Measurements from ENCODE around the gene SLC6A3.
"Not testable (repeated sequence)": the region's sequence is repeated elsewhere in the genome, so short reads cannot be mapped to it uniquely, and the experiment has no call there.

The SLC6A3 gene

GRCh38 chr5:1370006-1370405 lies 75.2 kb downstream of the SLC6A3 start:
- no peak for DNase-seq (ENCODE audit: low spot score)

- DNase-seq (ENCODE audit: low spot score), result no peak
Observed at GRCh38 chr5:1368756-1369155, 76.5 kb downstream of the SLC6A3 start.

- no peak for DNase-seq (ENCODE audit: low spot score)
Observed at GRCh38 chr5:1368236-1368635, 77.0 kb downstream of the SLC6A3 start.

DNA sequence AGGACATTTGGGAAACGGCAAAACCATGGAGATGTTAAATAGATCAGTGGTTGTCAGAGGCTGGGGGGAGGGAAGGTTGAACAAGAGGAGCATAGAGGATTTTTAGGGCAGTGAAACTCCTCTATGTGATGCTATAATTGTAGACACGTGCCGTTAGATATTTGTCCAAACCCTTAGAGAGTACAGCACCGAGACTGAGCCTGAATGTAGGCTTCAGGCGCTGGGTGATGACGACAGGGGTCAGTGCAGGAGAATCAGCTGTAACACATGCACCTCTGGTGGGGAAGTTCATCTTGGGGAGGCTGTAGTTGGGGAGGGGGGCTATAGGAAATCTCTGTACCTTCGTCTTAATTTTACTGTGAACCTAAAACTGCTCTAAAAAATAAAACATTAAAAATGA lies 78.1 kb downstream of the SLC6A3 start:
- DNase-seq (ENCODE audit: low spot score), result no peak

DNA sequence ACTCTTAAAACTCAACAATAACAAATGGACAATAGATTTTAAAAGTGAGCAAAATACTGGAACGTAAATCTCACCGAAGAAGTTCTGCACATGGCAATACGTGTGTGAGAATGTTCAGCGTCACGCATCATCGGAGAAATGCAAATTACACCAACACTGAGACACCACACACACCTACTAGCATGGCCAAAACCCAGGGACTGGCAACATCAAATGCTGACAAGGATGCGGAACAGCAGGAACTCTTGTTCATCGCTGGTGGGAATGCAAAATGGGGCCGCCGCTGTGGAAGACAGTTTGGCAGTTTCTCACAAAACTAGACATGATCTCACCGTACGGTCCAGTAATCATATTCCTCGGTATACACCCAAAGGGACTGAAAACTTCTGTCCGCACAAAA lies 78.7 kb downstream of the SLC6A3 start:
- DNase-seq (ENCODE audit: low spot score), result no peak

DNA sequence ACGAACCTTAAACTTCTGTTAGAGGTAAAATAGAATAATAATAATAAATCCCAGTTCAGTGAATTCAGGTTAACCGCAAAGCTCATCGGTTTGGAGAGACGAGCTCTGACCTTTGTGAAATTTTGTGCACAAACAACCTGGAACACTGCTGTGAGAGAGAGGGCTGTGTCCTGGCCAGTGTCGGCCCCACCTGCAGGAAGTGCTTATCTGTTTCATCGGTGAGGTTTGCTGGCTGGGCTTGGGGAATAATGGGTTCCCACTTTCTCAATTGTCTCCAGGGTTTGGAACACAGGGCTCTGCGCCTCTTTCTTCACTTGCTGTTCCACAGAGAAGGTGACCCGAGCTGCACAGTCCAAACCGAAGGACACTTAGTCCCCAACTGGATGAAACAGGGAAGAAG lies 81.0 kb downstream of the SLC6A3 start:
- no peak for DNase-seq (ENCODE audit: low spot score)

- no peak for DNase-seq (ENCODE audit: low spot score)
Observed at GRCh38 chr5:1363581-1363980, 81.7 kb downstream of the SLC6A3 start.

DNA sequence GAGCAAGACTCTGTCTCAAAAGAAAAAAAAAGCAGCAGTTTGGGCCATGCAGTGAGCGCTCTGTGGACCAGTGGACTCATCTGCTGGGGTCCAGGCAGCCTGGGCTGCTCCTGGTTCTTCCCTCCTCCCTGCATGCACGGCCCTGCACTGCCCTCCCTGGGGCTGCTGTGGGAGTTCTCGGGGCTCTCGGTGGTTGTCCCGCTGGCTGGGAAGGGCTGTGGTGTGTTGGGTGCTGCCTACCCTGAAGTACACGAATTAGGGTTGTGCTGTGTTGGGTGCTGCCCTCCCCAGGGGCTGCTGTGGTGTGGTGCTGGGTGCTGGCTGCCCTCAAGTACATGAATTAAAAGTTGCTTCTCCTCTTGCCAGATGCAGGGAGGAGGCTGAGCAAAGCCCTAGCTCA lies 82.1 kb downstream of the SLC6A3 start:
- DNase-seq (ENCODE audit: low spot score), result no peak

GRCh38 chr5:1362242-1363015 lies 82.8 kb downstream of the SLC6A3 start:
- DNase-seq (ENCODE audit: low spot score), result no peak

- no peak for DNase-seq (ENCODE audit: low spot score)
Observed at GRCh38 chr5:1360861-1361260, 84.4 kb downstream of the SLC6A3 start.

GRCh38 chr5:1360367-1360766 lies 84.9 kb downstream of the SLC6A3 start:
- not testable (repeated sequence) for DNase-seq (ENCODE audit: low spot score)

DNA sequence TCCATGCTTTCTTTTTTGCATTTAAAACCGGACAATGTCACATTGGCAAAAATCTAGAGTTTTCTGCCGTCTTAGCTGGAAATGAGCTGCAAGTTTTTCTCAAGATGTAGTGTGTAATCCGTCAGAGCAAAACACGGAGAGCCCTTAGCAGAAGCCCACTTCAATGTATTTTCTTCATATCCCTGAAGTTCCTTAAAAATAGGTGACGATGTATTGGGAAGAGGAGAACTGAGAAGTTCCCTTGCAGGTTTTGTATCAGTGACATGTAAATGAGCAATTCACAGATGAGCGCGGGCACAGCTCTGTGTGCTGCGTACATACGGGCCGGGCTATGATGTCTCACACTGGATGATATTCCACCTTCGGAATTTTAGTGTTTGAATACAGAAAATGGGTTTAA lies 85.5 kb downstream of the SLC6A3 start:
- DNase-seq (ENCODE audit: low spot score), result no peak

- DNase-seq (ENCODE audit: low spot score), result no peak
Observed at GRCh38 chr5:1359031-1359645, 86.1 kb downstream of the SLC6A3 start.

DNA sequence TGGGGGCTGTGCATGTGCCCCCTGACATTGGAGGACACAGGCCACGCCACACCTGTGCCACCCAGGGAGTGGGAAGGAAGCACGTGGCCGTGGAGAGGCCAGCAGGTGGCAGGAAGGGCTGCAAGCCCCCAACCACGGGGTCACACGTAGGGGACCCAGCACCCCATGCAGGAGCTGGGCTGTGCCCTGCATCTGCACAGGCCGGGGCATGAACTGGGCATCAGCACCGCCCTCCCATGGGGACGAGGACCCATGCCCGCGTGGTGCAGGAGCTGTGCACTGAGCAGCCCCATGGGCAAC lies 86.6 kb downstream of the SLC6A3 start:
- no peak for DNase-seq (ENCODE audit: low spot score)

- DNase-seq (ENCODE audit: low spot score), result no peak
Observed at GRCh38 chr5:1357946-1358725, 87.1 kb downstream of the SLC6A3 start.

- DNase-seq (ENCODE audit: low spot score), result no peak
Observed at GRCh38 chr5:1356873-1357787, 88.1 kb downstream of the SLC6A3 start.

GRCh38 chr5:1354576-1354975 lies 90.7 kb downstream of the SLC6A3 start:
- no peak for DNase-seq (ENCODE audit: low spot score)

DNA sequence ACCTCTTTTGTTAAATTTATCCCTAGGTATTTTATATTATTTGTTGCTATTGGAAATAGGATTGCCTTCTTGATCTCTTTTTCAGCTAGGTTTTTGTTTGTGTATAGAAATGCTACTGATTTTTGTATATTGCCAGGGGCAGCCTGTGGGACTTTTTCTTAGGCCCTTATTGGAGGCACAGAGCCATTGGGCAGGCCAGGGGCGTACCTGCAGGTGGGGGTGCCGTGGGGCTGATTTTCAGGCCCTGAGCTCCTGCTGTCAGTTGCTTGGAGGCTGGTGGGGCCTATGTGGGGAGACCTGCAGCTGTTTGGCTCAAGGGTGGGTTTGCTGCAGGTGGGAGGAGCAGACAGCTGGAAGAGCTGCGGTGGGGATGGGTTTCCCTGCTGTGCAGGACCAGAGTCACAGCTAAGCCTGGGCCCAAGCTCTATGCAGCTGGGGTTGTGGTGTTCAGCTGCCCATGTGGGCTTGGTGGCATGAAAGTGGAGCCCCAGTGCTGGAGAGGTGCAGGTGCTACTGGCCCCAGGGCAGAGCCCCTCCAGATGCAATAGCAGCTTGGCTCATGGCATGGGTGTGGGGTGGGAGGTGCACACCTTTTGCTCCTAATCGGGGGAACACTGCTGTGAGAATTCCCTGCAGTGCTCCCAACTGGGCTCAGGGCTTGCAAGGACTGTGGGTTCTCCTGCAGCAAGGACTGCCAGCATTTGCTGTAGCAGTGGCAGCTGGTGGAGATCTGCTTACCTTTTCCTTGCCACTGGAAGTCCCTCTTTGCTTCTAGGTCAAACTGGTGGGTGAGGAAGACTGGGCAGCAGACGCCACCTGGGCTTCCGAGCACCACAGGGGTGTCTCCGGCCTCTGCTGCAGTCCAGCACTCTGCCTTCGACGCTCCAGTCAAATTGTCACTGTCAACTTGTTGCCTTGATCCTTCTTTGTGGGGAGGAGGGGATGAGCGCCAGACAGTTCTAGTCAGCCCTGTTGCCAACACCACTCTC lies 92.7 kb downstream of the SLC6A3 start:
- DNase-seq (ENCODE audit: low spot score), result no peak

- no peak for DNase-seq (ENCODE audit: low spot score)
Observed at GRCh38 chr5:1351156-1351555, 94.1 kb downstream of the SLC6A3 start.

DNA sequence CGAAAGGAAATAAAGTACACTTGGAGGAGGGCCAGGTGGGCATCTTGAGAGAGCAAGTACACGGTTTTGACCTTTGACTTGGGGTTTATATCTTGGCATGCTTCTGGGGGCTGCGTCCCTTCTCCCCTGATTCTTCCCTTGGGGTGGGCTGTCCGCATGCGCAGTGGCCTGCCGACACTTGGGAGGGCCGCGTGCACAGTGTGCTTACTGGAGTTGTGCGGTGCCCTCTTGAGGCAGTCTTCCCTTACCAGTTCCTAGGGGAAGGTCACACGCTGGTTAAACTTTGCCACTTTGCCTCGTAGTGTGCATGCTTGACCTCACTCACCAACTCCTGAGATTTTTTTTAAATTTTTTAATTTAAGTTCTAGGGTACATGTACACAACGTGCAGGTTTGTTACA lies 96.0 kb downstream of the SLC6A3 start:
- no peak for DNase-seq (ENCODE audit: low spot score)

DNA sequence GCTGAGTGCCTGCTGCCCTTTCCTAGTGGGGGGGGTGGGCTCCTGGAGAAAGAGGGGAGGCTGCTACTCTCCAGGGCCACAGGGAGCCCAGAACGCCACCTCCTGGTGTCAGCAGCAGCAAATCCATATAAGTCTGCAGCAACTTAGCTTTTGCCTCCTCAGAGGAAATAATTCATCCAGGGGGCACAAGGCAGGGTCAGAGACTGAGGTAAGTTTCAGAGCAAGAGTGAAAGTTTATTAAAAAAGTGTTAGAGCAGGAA lies 96.3 kb downstream of the SLC6A3 start:
- no peak for DNase-seq (ENCODE audit: low spot score)

Data from iPS-NIHi11 (cell line).